SU-DHL-6 (cell line): ENCODE measurements around the gene CNFN.

ENCODE experiments used
- H2AFZ ChIP-seq: fragments of 200-600 bp; sonication (generic); 2 replicates; pipeline ENCODE4 v1.6.1; 2014; ENCODE audit warnings: low read depth, mild to moderate bottlenecking, moderate library complexity, mixed read lengths, antibody characterized with exemption, low read length; ENCODE audit not compliant: severe bottlenecking
- H3F3A ChIP-seq: fragments of 200-600 bp; shearing (Covaris generic); 2 replicates; pipeline ENCODE4 v1.6.0; 2016; ENCODE audit warnings: antibody characterized with exemption, mild to moderate bottlenecking; ENCODE audit not compliant: insufficient read depth
- H3K27ac ChIP-seq: fragments of 200-600 bp; sonication (generic); 2 replicates; pipeline ENCODE4 v1.5.1; 2016; ENCODE audit warnings: low read depth, mild to moderate bottlenecking, low read length, moderate library complexity, mixed read lengths
- H3K27me3 ChIP-seq: fragments of 200-600 bp; sonication (generic), shearing (Covaris generic); 2 replicates; pipeline ENCODE4 v1.6.0; 2014; ENCODE audit warnings: mild to moderate bottlenecking, low read length
- H3K36me3 ChIP-seq: fragments of 200-600 bp; sonication (generic); 2 replicates; pipeline ENCODE4 v1.6.1; 2014; ENCODE audit warnings: mild to moderate bottlenecking, low read length, mixed read lengths
- H3K4me2 ChIP-seq: fragments of 300-600, 200-600 bp; shearing (Covaris generic), sonication (generic); 2 replicates; pipeline ENCODE4 v1.6.0; 2014; ENCODE audit warnings: low read length, low read depth, mild to moderate bottlenecking; ENCODE audit not compliant: poor library complexity, severe bottlenecking
- H3K4me3 ChIP-seq: fragments of 200-600 bp; sonication (generic); 2 replicates; pipeline ENCODE4 v1.5.1; 2014; ENCODE audit warnings: antibody characterized with exemption, low read length, mild to moderate bottlenecking, mixed read lengths; ENCODE audit not compliant: insufficient read depth, poor library complexity, severe bottlenecking
- H3K79me2 ChIP-seq: fragments of 200-600 bp; sonication (generic); 2 replicates; pipeline ENCODE4 v1.6.1; 2014; ENCODE audit warnings: mild to moderate bottlenecking, low read length, moderate library complexity; ENCODE audit not compliant: insufficient read depth
- H3K9ac ChIP-seq: fragments of 200-600 bp; sonication (generic); 2 replicates; pipeline ENCODE4 v1.7.0; 2014; ENCODE audit warnings: mild to moderate bottlenecking, low read length
- H3K9me2 ChIP-seq: fragments of 200-600 bp; sonication (generic); replicated peaks from 2 replicates; pipeline ENCODE4 v1.6.1; 2014; ENCODE audit warnings: low read length; ENCODE audit not compliant: insufficient read depth
- H3K9me3 ChIP-seq: fragments of 200-600 bp; sonication (generic); 2 replicates; pipeline ENCODE4 v1.6.1; 2014; ENCODE audit warnings: low read length, mixed read lengths; ENCODE audit not compliant: insufficient read depth
- H4K20me1 ChIP-seq: fragments of 200-600 bp; sonication (generic); 2 replicates; pipeline ENCODE4 v1.6.1; 2014; ENCODE audit warnings: low read depth, mild to moderate bottlenecking, antibody characterized with exemption, low read length, moderate library complexity, mixed read lengths
- CTCF ChIP-seq: fragments of 200-600 bp; sonication (generic); IDR thresholded peaks from one replicate; pipeline ENCODE4 v1.5.1; 2017; ENCODE audit warnings: antibody characterized with exemption, mild to moderate bottlenecking, low read length, moderate library complexity; ENCODE audit not compliant: insufficient read depth, poor library complexity, severe bottlenecking
- EZH2phosphoT487 ChIP-seq: fragments of 200-600 bp; sonication (generic), shearing (Covaris generic); conservative IDR thresholded peaks from 2 replicates; pipeline ENCODE4 v1.6.1; 2018; ENCODE audit warnings: mild to moderate bottlenecking, antibody characterized with exemption, low read length, moderate library complexity, mixed read lengths

The CNFN gene

GRCh38 chr19:42350417-42350816 is 39.7 kb downstream of the CNFN start:
- no peaks in the 10 kb centered on the region for H3K36me3 ChIP-seq
- H3K9ac ChIP-seq, result no peak overlapping the region
- H3K9me3 ChIP-seq, result no peaks in the 10 kb centered on the region
- no peak overlapping the region for H3K4me2 ChIP-seq
- H3K9me2 ChIP-seq, result no peaks in the 10 kb centered on the region
- no peaks in the 10 kb centered on the region for H3F3A ChIP-seq
- no peak overlapping the region for H3K27ac ChIP-seq
- no peak overlapping the region for H3K4me3 ChIP-seq
- H2AFZ ChIP-seq, result no peak overlapping the region
- H3K27me3 ChIP-seq, result no peaks in the 10 kb centered on the region
- H3K79me2 ChIP-seq, result no peaks in the 10 kb centered on the region
- H4K20me1 ChIP-seq, result no peaks in the 10 kb centered on the region
- TF ChIP-seq EZH2phosphoT487 (no peak), CTCF (no peak)

- H3K36me3 ChIP-seq, result no peaks in the 10 kb centered on the region
- no peak overlapping the region for H3K4me2 ChIP-seq
- no peak overlapping the region for H2AFZ ChIP-seq
- no peak overlapping the region for H3K27ac ChIP-seq
- no peak overlapping the region for H3K4me3 ChIP-seq
- no peaks in the 10 kb centered on the region for H3K79me2 ChIP-seq
- no peak overlapping the region for H3K9ac ChIP-seq
- H3K27me3 ChIP-seq, result no peaks in the 10 kb centered on the region
- H3F3A ChIP-seq, result no peaks in the 10 kb centered on the region
- no peak for TF ChIP-seq EZH2phosphoT487
- TF ChIP-seq CTCF, result no peak
- no peaks in the 10 kb centered on the region for H3K9me3 ChIP-seq
- H4K20me1 ChIP-seq, result no peaks in the 10 kb centered on the region
- H3K9me2 ChIP-seq, result no peaks in the 10 kb centered on the region
Observed at GRCh38 chr19:42349378-42350107, 40.6 kb downstream of the CNFN start.

GRCh38 chr19:42348211-42348610 is 41.9 kb downstream of the CNFN start:
- H3K9ac ChIP-seq, result no peak overlapping the region
- no peaks in the 10 kb centered on the region for H3K79me2 ChIP-seq
- no peak overlapping the region for H3K4me3 ChIP-seq
- no peak overlapping the region for H3K27ac ChIP-seq
- no peaks in the 10 kb centered on the region for H3K9me2 ChIP-seq
- no peak overlapping the region for H3K4me2 ChIP-seq
- H3F3A ChIP-seq, result no peaks in the 10 kb centered on the region
- no peaks in the 10 kb centered on the region for H3K36me3 ChIP-seq
- H2AFZ ChIP-seq, result no peak overlapping the region
- H3K9me3 ChIP-seq, result no peaks in the 10 kb centered on the region
- no peaks in the 10 kb centered on the region for H4K20me1 ChIP-seq
- TF ChIP-seq EZH2phosphoT487 (no peak), CTCF (no peak)
- H3K27me3 ChIP-seq, result no peaks in the 10 kb centered on the region
